T-cell (primary cell): Measurements from ENCODE around the gene NDRG3. TPM values are rescaled to one million over a fixed set of nuclear protein-coding genes. Genes with fewer than 3 reads are reported as not detected.
A peak's percentile ranks its signal among the peaks of the same experiment; 100 is the strongest.

ENCODE experiments used
- ATAC-seq, 4 experiments: fragments of 200-7000 bp in 3 of 4; fragments of 150-1000 bp in 1 of 4; cut with Tn5 transposase; replicated peaks in 1 of 4; 1 replicate in 3 of 4; 2 replicates in 1 of 4; pipeline ENCODE4 v1.10.0; 2021; ENCODE audit warnings: moderate library complexity in 3 of 4, mild to moderate bottlenecking in 2 of 4, moderate number of reproducible peaks in 1 of 4
- CTCF ChIA-PET, 2 donors: fragments of 300-600 bp; sonication (Branson Sonifier 250); formaldehyde crosslinking; loops; one replicate each; lab custom pipeline; 2022; ENCODE audit warnings: antibody characterized with exemption in 2 of 2; lab: Charles Lee
- POLR2A ChIA-PET, 2 donors: fragments of 300-600 bp; sonication (Branson Sonifier 250); formaldehyde crosslinking; loops; one replicate each; lab custom pipeline; 2022; ENCODE audit warnings: antibody characterized with exemption in 2 of 2; lab: Charles Lee
- DNase-seq, 35 experiments: peaks; one replicate each; pipeline versions ENCODE4 v3.0.0 to v3.0.0-alpha.2; 2013 to 2023
- H3K27ac ChIP-seq: one replicate; pipeline ENCODE4 v1.5.1; 2013; ENCODE audit warnings: low read length
- H3K27me3 ChIP-seq, 2 experiments: replicated peaks in 1 of 2; 1 replicate in 1 of 2; 2 replicates in 1 of 2; pipeline versions ENCODE4 v1.6.1 to v1.7.0; 2013; ENCODE audit warnings: low read length in 1 of 2, mixed read lengths in 1 of 2; ENCODE audit not compliant: control insufficient read depth in 2 of 2, insufficient read depth in 2 of 2; ENCODE audit errors: extremely low read depth in 1 of 2
- H3K36me3 ChIP-seq, 2 donors: 1 replicate in 1 of 2; 2 replicates in 1 of 2; pipeline versions ENCODE4 v1.6.1 to v1.7.0; 2013; ENCODE audit warnings: low read length in 1 of 2; ENCODE audit not compliant: control insufficient read depth in 2 of 2, insufficient read depth in 1 of 2; ENCODE audit errors: extremely low read depth in 1 of 2
- H3K4me1 ChIP-seq, 2 experiments: 1 replicate in 1 of 2; 2 replicates in 1 of 2; pipeline versions ENCODE4 v1.6.1 to v1.7.0; 2013; ENCODE audit warnings: low read length in 2 of 2, mixed read lengths in 1 of 2; ENCODE audit not compliant: insufficient read depth in 2 of 2, control insufficient read depth in 1 of 2; ENCODE audit errors: extremely low read depth in 1 of 2
- H3K4me3 ChIP-seq, 2 donors: 1 replicate in 1 of 2; 2 replicates in 1 of 2; pipeline versions ENCODE4 v1.5.1 to v1.7.0; 2013; ENCODE audit warnings: mild to moderate bottlenecking in 2 of 2, low read length in 1 of 2, moderate library complexity in 1 of 2; ENCODE audit not compliant: control insufficient read depth in 1 of 2; ENCODE audit errors: extremely low read depth in 1 of 2
- H3K9me3 ChIP-seq: 2 replicates; pipeline ENCODE4 v1.7.0; 2013
- H3K27ac Mint-ChIP-seq, 2 donors: one replicate each; pipeline ENCODE4 v1.8.0; 2020 to 2021; ENCODE audit warnings: mild to moderate bottlenecking in 2 of 2, mixed read lengths in 2 of 2
- H3K27me3 Mint-ChIP-seq, 2 donors: one replicate each; pipeline ENCODE4 v1.8.0; 2021 to 2022; ENCODE audit warnings: mixed read lengths in 2 of 2
- H3K36me3 Mint-ChIP-seq: one replicate; pipeline ENCODE4 v1.8.0; 2021; ENCODE audit warnings: mixed read lengths
- H3K4me1 Mint-ChIP-seq, 3 donors: one replicate each; pipeline ENCODE4 v1.8.0; 2020 to 2022; ENCODE audit warnings: mixed read lengths in 3 of 3, mild to moderate bottlenecking in 1 of 3
- H3K4me3 Mint-ChIP-seq, 3 donors: one replicate each; pipeline ENCODE4 v1.8.0; 2020 to 2022; ENCODE audit warnings: mild to moderate bottlenecking in 3 of 3, mixed read lengths in 3 of 3, moderate library complexity in 3 of 3
- H3K9me3 Mint-ChIP-seq, 3 donors: one replicate each; pipeline ENCODE4 v1.8.0; 2020 to 2022; ENCODE audit warnings: mixed read lengths in 3 of 3
- WGBS: methylation state at CpG from one replicate; pipeline ENCODE4 v1.1.5; 2013; ENCODE audit warnings: missing lambda C conversion rate; ENCODE audit not compliant: insufficient coverage; 5-methylcytosine and 5-hydroxymethylcytosine counted together
- total RNA-seq, 35 experiments: library from RNA in 6 of 35; stranded (reverse) in 6 of 35; fragments of 120-200 nt in 1 of 35; gene quantifications; one replicate each; pipeline versions ENCODE4 v1.2.1 to v1.2.4 and lab custom pipeline; 2013 to 2026

Gene NDRG3
- total RNA-seq, 5 donors from 2014 or later (not counting 1 experiment from before 2014, with no cell fraction given), result 25.8 to 29.5 (median 28.3) TPM

GRCh38 chr20:36777576-36777975 lies 31.7 kb upstream of the NDRG3 start:
- no peaks in the 10 kb centered on the region for H3K9me3 Mint-ChIP-seq
- POLR2A ChIA-PET, result no interaction called here
- peaks cover 0 to 2% of the 10 kb centered on the region in 2 donors for H3K27me3 Mint-ChIP-seq
- Histone ChIP-seq H3K9me3 (no peaks in the 10 kb centered on the region), H3K27ac (no peak overlapping the region), H3K36me3 (no peaks in the 10 kb centered on the region), H3K4me1 (peaks cover 2 to 20% of the 10 kb centered on the region in 2 experiments), H3K4me3 (no peak overlapping the region), H3K27me3 (peaks cover 0 to 4% of the 10 kb centered on the region in 2 experiments)
- CTCF ChIA-PET, result no interaction called here
- 100% methylated on average over 2 of the region's 3 CpGs for whole genome bisulfite sequencing
- no peak overlapping the region for H3K27ac Mint-ChIP-seq
- ATAC-seq (no peak), DNase-seq (no peak)
- H3K36me3 Mint-ChIP-seq, result peaks cover 2% of the 10 kb centered on the region
- H3K4me1 Mint-ChIP-seq, result peaks cover 13 to 15% (median 15%) of the 10 kb centered on the region in 3 donors
- no peak overlapping the region for H3K4me3 Mint-ChIP-seq

GRCh38 chr20:36777167-36777566 lies 31.3 kb upstream of the NDRG3 start:
- Histone ChIP-seq H3K27ac (no peak overlapping the region), H3K4me3 (no peak overlapping the region), H3K4me1 (peaks cover 2 to 21% of the 10 kb centered on the region in 2 experiments), H3K36me3 (no peaks in the 10 kb centered on the region), H3K27me3 (peaks cover 0 to 4% of the 10 kb centered on the region in 2 experiments), H3K9me3 (no peaks in the 10 kb centered on the region)
- ATAC-seq (no peak), DNase-seq (peak in 1 of 35 experiments; percentile 11)
- no CpG with 5 or more reads among the region's 3 CpGs for WGBS
- Mint-ChIP-seq H3K27ac (no peak overlapping the region), H3K27me3 (peaks cover 0 to 2% of the 10 kb centered on the region in 2 donors), H3K36me3 (peaks cover 2% of the 10 kb centered on the region), H3K4me3 (no peak overlapping the region), H3K9me3 (no peaks in the 10 kb centered on the region), H3K4me1 (peaks cover 15 to 18% (median 16%) of the 10 kb centered on the region in 3 donors)
- POLR2A ChIA-PET, result no interaction called here
- CTCF ChIA-PET, result interaction anchor here in 1 of 2 donors (0.6 kb wide), 1 partner anchor 300 kb away, joined by 9 read pairs; no protein-coding TSS in a partner anchor

- H3K36me3 ChIP-seq, result no peaks in the 10 kb centered on the region
- H3K36me3 Mint-ChIP-seq, result peaks cover 2% of the 10 kb centered on the region
- WGBS, result 78% methylated on average over 3 of the region's 3 CpGs
- no peak for ATAC-seq
- peaks cover 0 to 2% of the 10 kb centered on the region in 2 donors for H3K27me3 Mint-ChIP-seq
- H3K4me1 ChIP-seq, result peaks cover 2 to 21% of the 10 kb centered on the region in 2 experiments
- no peak overlapping the region for H3K27ac ChIP-seq
- no peaks in the 10 kb centered on the region for H3K9me3 ChIP-seq
- ChIA-PET POLR2A (interaction anchor here in 1 of 2 donors (0.6 kb wide), 1 partner anchor 257 kb away, joined by 8 read pairs; no protein-coding TSS in a partner anchor), CTCF (no interaction called here)
- H3K9me3 Mint-ChIP-seq, result no peaks in the 10 kb centered on the region
- no peak for DNase-seq
- H3K4me1 Mint-ChIP-seq, result peaks cover 18 to 20% (median 19%) of the 10 kb centered on the region in 3 donors
- H3K27me3 ChIP-seq, result peaks cover 0 to 4% of the 10 kb centered on the region in 2 experiments
- H3K4me3 Mint-ChIP-seq, result peak overlapping the region; percentile 3 to 26 (median 22)
- no peak overlapping the region for H3K4me3 ChIP-seq
- H3K27ac Mint-ChIP-seq, result peak overlapping the region in 1 of 2 donors; percentile 34
Measured at GRCh38 chr20:36775826-36776225, 29.9 kb upstream of the NDRG3 start.

- peaks cover 2 to 21% of the 10 kb centered on the region in 2 experiments for H3K4me1 ChIP-seq
- Mint-ChIP-seq H3K27ac (peak overlapping the region in 1 of 2 donors; percentile 58), H3K36me3 (peaks cover 2% of the 10 kb centered on the region), H3K4me1 (peaks cover 18 to 23% (median 19%) of the 10 kb centered on the region in 3 donors), H3K4me3 (peak overlapping the region; percentile 83 to 99 (median 97)), H3K9me3 (no peaks in the 10 kb centered on the region), H3K27me3 (peaks cover 0 to 2% of the 10 kb centered on the region in 2 donors)
- ChIA-PET CTCF (no interaction called here), POLR2A (interaction anchor here in 1 of 2 donors (0.6 kb wide), 1 partner anchor 257 kb away, joined by 8 read pairs; no protein-coding TSS in a partner anchor)
- WGBS, result no CpG with 5 or more reads among the region's 2 CpGs
- H3K27ac ChIP-seq, result no peak overlapping the region
- no peaks in the 10 kb centered on the region for H3K9me3 ChIP-seq
- ATAC-seq (no peak), DNase-seq (no peak)
- H3K36me3 ChIP-seq, result peaks cover 0 to 2% of the 10 kb centered on the region in 2 donors
- no peak overlapping the region for H3K4me3 ChIP-seq
- H3K27me3 ChIP-seq, result peaks cover 0 to 4% of the 10 kb centered on the region in 2 experiments
Measured at GRCh38 chr20:36775196-36775595, 29.3 kb upstream of the NDRG3 start.

- peak within 1 kb of the TSS; percentile 97 to 99 for H3K27ac Mint-ChIP-seq
- Histone ChIP-seq H3K4me1 (peaks cover 2 to 21% of the 10 kb centered on the region in 2 experiments), H3K4me3 (peak within 1 kb of the TSS; percentile 95 to 96), H3K27ac (peak within 1 kb of the TSS; percentile 94), H3K36me3 (peaks cover 0 to 4% of the 10 kb centered on the region in 2 donors), H3K9me3 (no peaks in the 10 kb centered on the region), H3K27me3 (peaks cover 0 to 4% of the 10 kb centered on the region in 2 experiments)
- ChIA-PET CTCF (interaction anchor here (0.6 to 1.8 kb wide), 12 partner anchors 19 to 617 kb away, joined by 3 to 13 read pairs (median 4); partner anchors contain the start of genes NDRG3 (in 1 of the 2) and RAB5IF (in 1 of the 2)), POLR2A (interaction anchor here in 1 of 2 donors (0.6 kb wide), 1 partner anchor 135 kb away, joined by 3 read pairs; no protein-coding TSS in a partner anchor)
- peak; percentile 89 to 99 (median 95) for DNase-seq
- H3K27me3 Mint-ChIP-seq, result peaks cover 0 to 2% of the 10 kb centered on the region in 2 donors
- no peaks in the 10 kb centered on the region for H3K9me3 Mint-ChIP-seq
- H3K4me1 Mint-ChIP-seq, result peaks cover 18 to 23% (median 19%) of the 10 kb centered on the region in 3 donors
- peak; percentile 83 to 89 (median 88) for ATAC-seq
- H3K4me3 Mint-ChIP-seq, result peak within 1 kb of the TSS; percentile 83 to 99 (median 97)
- peaks cover 2% of the 10 kb centered on the region for H3K36me3 Mint-ChIP-seq
- under 1% methylated on average over 51 of the region's 61 CpGs for WGBS
Measured at GRCh38 chr20:36773597-36774390, 27.9 kb upstream of the NDRG3 start, which contains the start of gene DSN1. DSN1 (minus strand) TSS chr20:36773763; CDS start chr20:36771458, 2,305 bp downstream.

GRCh38 chr20:36773107-36773596 lies 27.3 kb upstream of the NDRG3 start:
- Histone ChIP-seq H3K9me3 (no peaks in the 10 kb centered on the region), H3K27ac (peak overlapping the region; percentile 94), H3K27me3 (peaks cover 0 to 1% of the 10 kb centered on the region in 2 experiments), H3K36me3 (peaks cover 0 to 4% of the 10 kb centered on the region in 2 donors), H3K4me3 (peak overlapping the region; percentile 95 to 96), H3K4me1 (peaks cover 2 to 21% of the 10 kb centered on the region in 2 experiments)
- peaks cover 18 to 23% (median 19%) of the 10 kb centered on the region in 3 donors for H3K4me1 Mint-ChIP-seq
- POLR2A ChIA-PET, result no interaction called here
- peak in 2 of 35 experiments; percentile 5 to 23 for DNase-seq
- H3K4me3 Mint-ChIP-seq, result peak overlapping the region; percentile 83 to 99 (median 97)
- H3K9me3 Mint-ChIP-seq, result no peaks in the 10 kb centered on the region
- 3% methylated on average over 27 of the region's 28 CpGs for WGBS
- H3K27ac Mint-ChIP-seq, result peak overlapping the region; percentile 15 to 99
- peaks cover 0 to 2% of the 10 kb centered on the region in 2 donors for H3K27me3 Mint-ChIP-seq
- peak in 1 of 4 experiments; percentile 38 for ATAC-seq
- peaks cover 2% of the 10 kb centered on the region for H3K36me3 Mint-ChIP-seq
- CTCF ChIA-PET, result interaction anchor here (0.6 to 1.8 kb wide), 8 partner anchors 18 to 617 kb away, joined by 3 to 13 read pairs (median 4); partner anchors contain the start of genes NDRG3 (in 1 of the 2) and RAB5IF (in 1 of the 2)
